ENCODE data around the gene B4GAT1.
"Not testable (repeated sequence)": the region's sequence is repeated elsewhere in the genome, so short reads cannot be mapped to it uniquely, and the experiment has no call there.

Gene B4GAT1

DNA sequence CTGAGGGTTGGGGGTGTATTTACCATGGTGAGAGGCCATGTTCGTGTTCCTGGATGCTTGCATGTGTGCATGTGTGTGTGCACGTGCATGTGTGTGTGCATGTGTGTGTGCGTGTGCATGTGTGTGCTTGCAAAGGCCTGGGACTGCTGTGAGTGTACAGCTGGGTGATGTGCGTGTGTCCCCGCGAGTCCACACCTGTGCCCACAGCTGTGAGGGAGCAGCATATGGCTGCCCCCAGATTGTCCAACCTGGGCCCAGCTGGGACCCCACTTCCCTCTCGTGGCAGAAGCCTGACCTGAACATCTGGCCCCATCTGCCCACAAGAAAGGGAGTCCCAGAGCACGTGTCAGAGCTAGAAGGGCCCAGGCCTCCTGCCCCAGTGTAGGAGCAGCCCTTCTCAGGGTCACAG lies 22.2 kb downstream of the B4GAT1 start:
- DNase-seq (ENCODE audit: low read depth) = no peak
- H3K4me3 ChIP-seq (ENCODE audit: low read depth, low read length) = no peak overlapping the region
- in situ Hi-C loops (cut with HindIII; ENCODE audit: low sequenced_read_pairs) = no loop called here
- TF ChIP-seq, protein P1, sequence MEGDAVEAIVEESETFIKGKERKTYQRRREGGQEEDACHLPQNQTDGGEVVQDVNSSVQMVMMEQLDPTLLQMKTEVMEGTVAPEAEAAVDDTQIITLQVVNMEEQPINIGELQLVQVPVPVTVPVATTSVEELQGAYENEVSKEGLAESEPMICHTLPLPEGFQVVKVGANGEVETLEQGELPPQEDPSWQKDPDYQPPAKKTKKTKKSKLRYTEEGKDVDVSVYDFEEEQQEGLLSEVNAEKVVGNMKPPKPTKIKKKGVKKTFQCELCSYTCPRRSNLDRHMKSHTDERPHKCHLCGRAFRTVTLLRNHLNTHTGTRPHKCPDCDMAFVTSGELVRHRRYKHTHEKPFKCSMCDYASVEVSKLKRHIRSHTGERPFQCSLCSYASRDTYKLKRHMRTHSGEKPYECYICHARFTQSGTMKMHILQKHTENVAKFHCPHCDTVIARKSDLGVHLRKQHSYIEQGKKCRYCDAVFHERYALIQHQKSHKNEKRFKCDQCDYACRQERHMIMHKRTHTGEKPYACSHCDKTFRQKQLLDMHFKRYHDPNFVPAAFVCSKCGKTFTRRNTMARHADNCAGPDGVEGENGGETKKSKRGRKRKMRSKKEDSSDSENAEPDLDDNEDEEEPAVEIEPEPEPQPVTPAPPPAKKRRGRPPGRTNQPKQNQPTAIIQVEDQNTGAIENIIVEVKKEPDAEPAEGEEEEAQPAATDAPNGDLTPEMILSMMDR (IDR thresholded peaks at IDR 0.05; ENCODE audit: low read depth, low read length, missing control alignments) = no peak

GRCh38 chr11:66324664-66325063 lies 22.8 kb downstream of the B4GAT1 start:
- no peak overlapping the region for H3K4me3 ChIP-seq (ENCODE audit: low read depth, low read length)
- DNase-seq (ENCODE audit: low read depth) = no peak
- TF ChIP-seq, protein P1 (IDR thresholded peaks at IDR 0.05; ENCODE audit: low read depth, low read length, missing control alignments) = no peak
- in situ Hi-C loops (cut with HindIII; ENCODE audit: low sequenced_read_pairs) = no loop called here

DNA sequence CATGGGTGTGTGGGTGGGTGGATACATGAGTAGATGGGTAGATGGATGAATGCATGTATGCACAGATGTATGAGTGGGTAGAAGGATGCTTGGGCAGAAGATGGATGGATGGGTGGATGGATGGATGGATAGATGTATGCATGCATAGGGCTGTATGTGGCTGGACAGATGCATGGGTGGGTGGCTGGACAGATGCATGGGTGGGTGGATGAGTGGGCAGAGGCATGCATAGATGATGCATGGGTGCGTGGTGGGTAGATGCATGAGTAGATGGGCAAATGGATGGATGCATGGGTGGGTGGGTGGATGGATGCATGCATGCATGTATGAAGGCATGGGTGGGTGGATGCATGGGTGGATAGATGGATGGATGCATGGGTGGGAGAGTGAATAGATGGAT lies 23.7 kb downstream of the B4GAT1 start:
- DNase-seq (ENCODE audit: low read depth) = no peak
- in situ Hi-C loops (cut with HindIII; ENCODE audit: low sequenced_read_pairs) = no loop called here
- TF ChIP-seq, protein P1 (IDR thresholded peaks at IDR 0.05; ENCODE audit: low read depth, low read length, missing control alignments) = no peak

DNA sequence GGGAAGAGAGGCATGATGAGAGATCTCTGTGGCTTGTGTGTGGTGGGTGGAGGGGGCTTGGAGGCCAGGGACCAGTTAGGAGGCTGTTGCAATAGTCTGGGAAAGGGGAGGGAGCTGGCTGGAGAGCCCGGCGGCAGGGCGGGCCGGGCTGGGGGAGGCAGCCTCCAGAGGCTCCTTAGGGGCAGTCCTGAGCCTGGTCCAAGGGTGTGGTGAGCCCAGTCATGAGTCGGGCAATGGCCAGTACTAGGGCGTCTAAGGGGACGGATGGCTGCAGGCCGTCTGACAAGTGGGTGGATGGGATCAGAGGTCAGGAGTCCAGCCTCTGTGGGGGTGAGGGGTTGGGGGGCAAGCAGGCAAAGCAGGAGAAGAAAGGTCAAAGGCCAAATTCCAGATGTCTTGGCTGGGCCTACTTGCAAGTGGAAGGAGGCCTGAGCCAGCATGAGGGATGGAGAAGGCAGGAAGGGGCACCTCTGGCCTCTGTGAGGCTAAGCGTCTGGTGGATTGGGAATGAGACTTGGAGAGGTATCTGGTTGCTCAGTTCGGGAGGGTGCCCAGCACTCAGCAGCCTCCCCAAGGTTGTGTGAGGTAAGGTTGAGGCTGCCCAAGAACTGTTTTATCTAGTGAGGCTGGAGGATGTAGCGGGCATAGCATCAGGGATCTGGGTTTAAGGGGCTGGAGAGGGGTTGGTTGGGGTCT lies 24.5 kb downstream of the B4GAT1 start:
- in situ Hi-C loops (cut with HindIII; ENCODE audit: low sequenced_read_pairs) = no loop called here
- TF ChIP-seq, protein P1 (IDR thresholded peaks at IDR 0.05; ENCODE audit: low read depth, low read length, missing control alignments) = no peak
- DNase-seq (ENCODE audit: low read depth) = no peak
- H3K4me3 ChIP-seq (ENCODE audit: low read depth, low read length) = no peak overlapping the region

More for the DNA sequence above, 23.7 kb downstream of the B4GAT1 start:
- no peak overlapping the region for H3K4me3 ChIP-seq (ENCODE audit: low read depth, low read length)

- H3K4me3 ChIP-seq (ENCODE audit: low read depth, low read length) = no peak overlapping the region
- no peak for DNase-seq (ENCODE audit: low read depth)
- TF ChIP-seq, protein P1 (IDR thresholded peaks at IDR 0.05; ENCODE audit: low read depth, low read length, missing control alignments) = no peak
- in situ Hi-C loops (cut with HindIII; ENCODE audit: low sequenced_read_pairs) = no loop called here
Measured at GRCh38 chr11:66321606-66322005, 25.8 kb downstream of the B4GAT1 start.

GRCh38 chr11:66320748-66321147 lies 26.7 kb downstream of the B4GAT1 start:
- H3K4me3 ChIP-seq (ENCODE audit: low read depth, low read length); DNase-seq (ENCODE audit: low read depth); in situ Hi-C loops (cut with HindIII; ENCODE audit: low sequenced_read_pairs): not testable (repeated sequence)

DNA sequence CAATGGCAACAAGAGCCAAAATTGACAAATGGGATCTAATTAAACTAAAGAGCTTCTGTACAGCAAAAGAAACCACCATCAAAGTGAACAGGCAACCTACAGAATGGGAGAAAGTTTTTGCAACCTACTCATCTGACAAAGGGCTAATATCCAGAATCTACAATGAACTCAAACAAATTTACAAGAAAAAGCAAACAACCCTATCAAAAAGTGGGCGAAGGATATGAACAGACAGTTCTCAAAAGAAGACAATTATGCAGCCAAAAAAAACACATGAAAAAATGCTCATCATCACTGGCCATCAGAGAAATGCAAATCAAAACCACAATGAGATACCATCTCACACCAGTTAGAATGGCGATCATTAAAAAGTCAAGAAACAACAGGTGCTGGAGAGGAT lies 27.1 kb downstream of the B4GAT1 start:
- H3K4me3 ChIP-seq (ENCODE audit: low read depth, low read length); DNase-seq (ENCODE audit: low read depth); in situ Hi-C loops (cut with HindIII; ENCODE audit: low sequenced_read_pairs): not testable (repeated sequence)

DNA sequence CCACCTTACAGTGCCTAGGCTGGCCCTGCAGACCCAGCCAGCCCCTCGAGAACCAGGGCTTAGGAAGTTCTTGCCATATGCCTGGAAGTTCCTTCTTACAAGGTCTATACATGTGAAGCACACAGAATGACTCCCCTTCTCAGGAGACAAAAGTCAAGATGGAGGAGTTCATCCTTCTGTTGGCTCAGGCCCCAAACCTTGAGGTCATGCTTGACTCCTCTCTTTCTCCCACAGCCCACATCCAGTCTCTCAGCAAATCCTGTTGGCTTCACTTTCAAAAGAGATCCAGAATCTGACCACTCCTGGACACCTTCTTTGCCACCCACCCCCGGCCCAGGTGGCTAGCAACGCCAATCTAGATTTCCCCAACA lies 28.8 kb downstream of the B4GAT1 start:
- DNase-seq (ENCODE audit: low read depth) = no peak
- TF ChIP-seq, protein P1 (IDR thresholded peaks at IDR 0.05; ENCODE audit: low read depth, low read length, missing control alignments) = no peak
- in situ Hi-C loops (cut with HindIII; ENCODE audit: low sequenced_read_pairs) = no loop called here
- H3K4me3 ChIP-seq (ENCODE audit: low read depth, low read length) = no peak overlapping the region
